Uterus (tissue), 2 donors: Measurements from ENCODE around the gene TGIF1.
"Not testable (repeated sequence)": the region's sequence is repeated elsewhere in the genome, so short reads cannot be mapped to it uniquely, and the experiment has no call there.

Experiments used
- CTCF ChIP-seq, 4 experiments: fragments of 200-600 bp in 2 of 4; fragments of 450-650 bp in 2 of 4; sonication (generic) in 2 of 4; IDR thresholded peaks; one replicate each; pipeline ENCODE4 v1.5.1; 2016 to 2019; ENCODE audit warnings: antibody characterized with exemption in 4 of 4, mild to moderate bottlenecking in 2 of 4, moderate library complexity in 1 of 4
- POLR2A ChIP-seq, 2 donors: fragments of 450-650 bp; IDR thresholded peaks; one replicate each; pipeline ENCODE4 v1.6.1; 2016; ENCODE audit warnings: antibody characterized with exemption in 2 of 2, mild to moderate bottlenecking in 1 of 2, moderate library complexity in 1 of 2

GRCh38 chr18:3472121-3472520 is 22.1 kb downstream of the TGIF1 start:
- not testable (repeated sequence) for TF ChIP-seq POLR2A, CTCF (IDR thresholded peaks at IDR 0.05)
